ENCODE measurements around the gene ASTN2.

- TF ChIP-seq, protein P1, sequence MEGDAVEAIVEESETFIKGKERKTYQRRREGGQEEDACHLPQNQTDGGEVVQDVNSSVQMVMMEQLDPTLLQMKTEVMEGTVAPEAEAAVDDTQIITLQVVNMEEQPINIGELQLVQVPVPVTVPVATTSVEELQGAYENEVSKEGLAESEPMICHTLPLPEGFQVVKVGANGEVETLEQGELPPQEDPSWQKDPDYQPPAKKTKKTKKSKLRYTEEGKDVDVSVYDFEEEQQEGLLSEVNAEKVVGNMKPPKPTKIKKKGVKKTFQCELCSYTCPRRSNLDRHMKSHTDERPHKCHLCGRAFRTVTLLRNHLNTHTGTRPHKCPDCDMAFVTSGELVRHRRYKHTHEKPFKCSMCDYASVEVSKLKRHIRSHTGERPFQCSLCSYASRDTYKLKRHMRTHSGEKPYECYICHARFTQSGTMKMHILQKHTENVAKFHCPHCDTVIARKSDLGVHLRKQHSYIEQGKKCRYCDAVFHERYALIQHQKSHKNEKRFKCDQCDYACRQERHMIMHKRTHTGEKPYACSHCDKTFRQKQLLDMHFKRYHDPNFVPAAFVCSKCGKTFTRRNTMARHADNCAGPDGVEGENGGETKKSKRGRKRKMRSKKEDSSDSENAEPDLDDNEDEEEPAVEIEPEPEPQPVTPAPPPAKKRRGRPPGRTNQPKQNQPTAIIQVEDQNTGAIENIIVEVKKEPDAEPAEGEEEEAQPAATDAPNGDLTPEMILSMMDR (IDR thresholded peaks at IDR 0.05) = no peak
- TF ChIP-seq POLR2A (IDR thresholded peaks at IDR 0.05) = no peak
- TF ChIP-seq EP300 (IDR thresholded peaks at IDR 0.05) = no peak
These were observed 489.7 kb downstream of the ASTN2 start for GRCh38 chr9:116925121-116925520.
